Muscle layer of duodenum (tissue), 2 donors: Measurements from ENCODE around the gene GALK2.

Experiments used
- H3K27ac ChIP-seq: one replicate; pipeline ENCODE4 v1.7.0; 2013; ENCODE audit warnings: mild to moderate bottlenecking, low read length
- H3K27me3 ChIP-seq: one replicate; pipeline ENCODE4 v1.7.0; 2013; ENCODE audit warnings: low read depth, mild to moderate bottlenecking, control low read depth, low read length
- H3K36me3 ChIP-seq, 2 donors: one replicate each; pipeline ENCODE4 v1.7.0; 2013; ENCODE audit warnings: low read length in 2 of 2, control low read depth in 1 of 2, mild to moderate bottlenecking in 1 of 2; ENCODE audit not compliant: insufficient read depth in 2 of 2, control insufficient read depth in 1 of 2
- H3K4me1 ChIP-seq, 2 donors: one replicate each; pipeline ENCODE4 v1.7.0; 2013; ENCODE audit warnings: low read length in 2 of 2, mild to moderate bottlenecking in 2 of 2, control low read depth in 1 of 2, moderate library complexity in 1 of 2; ENCODE audit not compliant: insufficient read depth in 2 of 2, control insufficient read depth in 1 of 2
- H3K4me3 ChIP-seq, 2 donors: one replicate each; pipeline ENCODE4 v1.7.0; 2013; ENCODE audit warnings: low read length in 2 of 2, low read depth in 1 of 2, mild to moderate bottlenecking in 1 of 2
- H3K9me3 ChIP-seq, 2 donors: one replicate each; pipeline ENCODE4 v1.7.0; 2013; ENCODE audit warnings: low read length in 2 of 2, control low read depth in 1 of 2, mild to moderate bottlenecking in 1 of 2; ENCODE audit not compliant: control insufficient read depth in 1 of 2
- donor health status: healthy.

GALK2 gene

DNA sequence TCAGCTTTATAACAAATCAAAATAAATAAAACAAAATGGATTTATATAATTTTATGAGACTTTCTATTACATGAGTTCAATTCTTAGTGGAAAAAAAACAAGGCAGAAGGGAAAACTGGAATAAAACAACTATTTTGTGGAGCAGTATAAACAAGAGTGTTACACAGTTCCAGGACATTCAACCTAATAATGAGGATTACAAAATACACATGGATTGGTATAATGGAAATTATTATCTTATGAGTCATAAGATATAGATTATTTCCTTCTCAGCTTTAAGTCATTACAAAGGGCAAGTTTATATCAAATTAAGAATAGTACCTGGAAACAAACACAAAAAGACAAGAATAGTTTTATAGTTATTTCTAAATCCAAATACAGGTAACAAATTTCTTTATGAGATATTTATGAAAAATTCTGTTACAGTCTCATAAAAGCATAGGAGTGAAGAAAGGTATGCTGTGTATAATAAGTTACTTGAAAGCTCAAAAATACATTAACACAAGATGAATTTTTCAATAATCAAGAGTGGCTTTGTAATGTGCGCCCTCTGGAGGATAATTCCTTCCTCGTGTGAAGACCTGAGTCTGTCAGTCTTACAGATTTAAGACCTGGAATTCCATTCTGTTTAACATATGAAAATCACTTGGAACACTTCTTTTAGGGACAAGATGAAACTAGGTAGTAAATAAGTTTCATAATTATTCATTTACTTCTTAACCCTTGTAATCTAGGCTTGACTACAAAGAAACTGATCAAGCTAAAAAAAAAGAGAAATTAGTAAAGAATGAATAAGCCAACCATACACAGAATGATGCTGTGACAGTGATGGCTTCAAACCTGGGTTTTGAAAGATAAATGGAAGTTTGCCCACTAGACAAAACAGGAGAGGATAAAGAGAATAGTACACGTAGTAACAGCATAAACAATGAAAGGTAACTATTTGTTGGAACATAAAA is 24.1 kb upstream of the GALK2 start:
- Histone ChIP-seq H3K27ac (no peak overlapping the region), H3K27me3 (no peaks in the 10 kb centered on the region), H3K4me3 (no peak overlapping the region), H3K36me3 (peaks cover 18 to 24% of the 10 kb centered on the region in 2 donors), H3K4me1 (peaks cover 5 to 11% of the 10 kb centered on the region in 2 donors), H3K9me3 (no peaks in the 10 kb centered on the region)

DNA sequence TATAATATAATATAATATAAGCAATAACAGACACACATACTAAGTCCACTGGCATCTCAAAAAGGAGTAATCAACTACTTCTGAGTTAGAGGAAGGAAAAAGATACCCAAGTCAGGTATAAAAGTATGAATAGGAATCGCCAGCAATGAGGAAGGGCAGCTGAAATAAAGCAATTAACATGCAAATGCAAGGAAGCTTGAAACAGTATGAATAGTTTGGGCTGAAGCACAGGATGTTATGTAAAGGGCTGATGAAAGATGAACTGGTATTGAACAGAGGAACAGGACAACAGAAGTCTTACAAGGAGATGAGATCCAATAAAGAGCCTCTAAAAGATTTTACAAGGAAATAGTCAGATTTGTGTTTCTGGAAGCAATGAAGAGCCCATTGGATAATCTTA is 21.7 kb upstream of the GALK2 start:
- Histone ChIP-seq H3K4me3 (no peak overlapping the region), H3K4me1 (peaks cover 5 to 17% of the 10 kb centered on the region in 2 donors), H3K27ac (no peak overlapping the region), H3K27me3 (no peaks in the 10 kb centered on the region), H3K36me3 (peaks cover 6% of the 10 kb centered on the region in 2 donors), H3K9me3 (no peaks in the 10 kb centered on the region)

DNA sequence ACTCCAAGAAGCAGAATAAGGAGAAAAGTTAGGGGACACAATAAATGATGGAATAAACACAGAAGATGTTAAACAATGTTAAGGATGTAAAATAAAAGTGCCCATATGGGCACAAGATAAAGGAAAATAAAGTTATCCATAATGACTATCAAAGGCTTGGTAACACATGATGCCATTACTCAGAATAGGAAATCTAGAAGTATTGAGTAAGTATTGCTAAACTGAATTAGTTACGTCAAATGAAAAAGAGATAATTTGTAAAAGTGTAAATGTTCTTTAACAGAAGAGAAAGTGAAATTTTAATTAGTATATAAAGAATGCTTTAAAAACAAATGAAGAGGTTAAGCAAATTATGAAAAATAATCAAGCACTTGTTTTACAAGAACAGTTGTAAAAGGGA is 21.3 kb upstream of the GALK2 start:
- Histone ChIP-seq H3K27me3 (no peaks in the 10 kb centered on the region), H3K36me3 (peaks cover 1 to 4% of the 10 kb centered on the region in 2 donors), H3K9me3 (no peaks in the 10 kb centered on the region), H3K4me3 (no peak overlapping the region), H3K4me1 (peaks cover 5 to 21% of the 10 kb centered on the region in 2 donors), H3K27ac (no peak overlapping the region)

DNA sequence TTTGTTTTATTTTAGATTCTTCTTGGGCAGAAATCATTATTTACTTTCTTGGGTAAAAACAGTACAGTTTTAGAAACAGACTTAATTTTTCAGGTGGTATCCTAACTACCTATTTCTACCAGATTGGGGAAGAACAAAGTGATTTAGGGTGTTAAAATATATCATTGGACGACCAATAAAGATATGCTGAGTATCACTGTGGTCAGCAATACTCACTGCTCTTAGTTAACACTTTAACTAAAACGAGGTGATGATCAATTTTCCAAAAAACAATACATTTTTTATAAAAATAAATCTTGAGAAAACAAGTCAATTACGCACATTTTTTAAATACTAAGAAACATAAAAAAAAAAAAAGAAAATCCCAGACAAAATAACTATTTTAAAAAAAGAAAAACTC is 18.2 kb upstream of the GALK2 start:
- Histone ChIP-seq H3K36me3 (peaks cover 0 to 14% of the 10 kb centered on the region in 2 donors), H3K4me1 (peaks cover 5 to 30% of the 10 kb centered on the region in 2 donors), H3K27me3 (no peaks in the 10 kb centered on the region), H3K4me3 (no peak overlapping the region), H3K27ac (no peak overlapping the region), H3K9me3 (no peaks in the 10 kb centered on the region)

DNA sequence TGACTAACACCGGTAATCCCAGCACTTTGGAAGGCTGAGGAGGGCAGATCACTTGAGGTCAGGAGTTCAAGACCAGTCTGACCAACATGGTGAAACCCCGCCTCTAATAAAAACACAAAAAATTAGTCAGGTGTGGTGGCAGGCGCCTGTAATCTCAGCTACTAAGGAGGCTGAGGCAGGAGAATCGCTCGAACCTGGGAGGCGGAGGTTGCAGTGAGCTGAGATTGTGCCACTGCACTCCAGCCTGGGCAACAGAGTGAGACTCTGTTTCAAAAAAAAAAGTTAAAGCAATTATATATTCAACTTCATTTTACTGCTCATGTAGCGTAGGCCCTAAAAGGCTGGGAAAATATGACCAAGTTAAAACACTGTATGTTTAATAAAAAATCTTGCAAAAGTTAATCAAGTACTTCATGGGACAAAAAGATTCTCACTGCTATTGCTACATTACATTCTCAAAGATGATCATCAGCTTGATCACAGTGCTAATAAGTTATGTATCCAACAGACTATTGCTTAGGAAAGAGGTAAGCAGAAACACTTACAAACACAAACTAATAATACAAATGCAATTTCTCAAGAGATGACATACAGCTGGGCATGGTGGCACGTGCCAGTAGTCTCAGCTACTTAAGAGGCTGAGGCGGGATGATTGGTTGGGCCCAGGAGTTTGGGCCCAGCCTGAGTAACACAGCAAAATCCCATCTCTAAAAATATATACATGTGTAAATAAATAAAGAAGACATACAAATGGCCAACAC is 17.3 kb upstream of the GALK2 start:
- no peak overlapping the region for H3K4me3 ChIP-seq

DNA sequence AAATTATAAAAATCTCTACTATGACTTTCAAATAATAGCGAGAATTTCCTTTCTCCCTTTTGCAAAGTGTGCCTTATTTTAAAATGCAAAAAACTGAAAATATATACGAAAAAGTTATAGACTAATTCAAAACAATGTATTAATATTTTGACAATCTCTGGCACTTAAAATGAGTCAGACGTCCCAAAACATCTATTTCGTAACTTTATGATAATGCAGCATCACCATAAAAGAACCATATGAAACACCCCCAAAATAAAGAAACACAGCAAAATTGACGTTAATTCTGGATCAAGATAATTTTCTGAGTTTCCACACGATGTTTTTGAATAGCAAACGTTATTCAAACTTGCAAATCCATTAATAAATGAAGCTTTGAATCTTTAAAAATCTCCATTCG is 15.7 kb upstream of the GALK2 start:
- H3K9me3 ChIP-seq, result no peaks in the 10 kb centered on the region
- peak overlapping the region; percentile 89 to 99 for H3K4me3 ChIP-seq
- H3K27me3 ChIP-seq, result no peaks in the 10 kb centered on the region
- H3K4me1 ChIP-seq, result peaks cover 0 to 27% of the 10 kb centered on the region in 2 donors
- H3K27ac ChIP-seq, result peak overlapping the region; percentile 92
- H3K36me3 ChIP-seq, result peaks cover 0 to 14% of the 10 kb centered on the region in 2 donors

More for the DNA sequence above, 17.3 kb upstream of the GALK2 start:
- Histone ChIP-seq H3K36me3 (peaks cover 0 to 14% of the 10 kb centered on the region in 2 donors), H3K27me3 (no peaks in the 10 kb centered on the region), H3K27ac (no peak overlapping the region), H3K9me3 (no peaks in the 10 kb centered on the region), H3K4me1 (peaks cover 5 to 29% of the 10 kb centered on the region in 2 donors)

DNA sequence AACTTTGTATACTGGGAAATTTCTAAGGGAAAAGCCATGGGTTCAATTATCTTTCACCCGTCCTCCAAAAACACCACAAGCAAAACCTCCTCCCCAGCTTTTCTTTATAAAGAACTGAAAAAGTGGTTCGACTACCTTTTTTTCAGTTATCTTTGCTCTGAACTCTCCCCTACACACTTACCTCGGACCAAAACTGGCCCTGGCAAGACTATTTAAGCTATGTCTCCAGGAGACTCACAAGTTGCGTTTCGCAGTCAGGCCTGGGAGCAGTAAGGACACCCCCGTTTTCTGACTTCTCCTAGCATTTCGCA is 15.3 kb upstream of the GALK2 start:
- Histone ChIP-seq H3K9me3 (no peaks in the 10 kb centered on the region), H3K27me3 (no peaks in the 10 kb centered on the region), H3K4me3 (peak overlapping the region; percentile 89 to 99), H3K36me3 (peaks cover 0 to 14% of the 10 kb centered on the region in 2 donors), H3K27ac (peak overlapping the region; percentile 92), H3K4me1 (peaks cover 0 to 27% of the 10 kb centered on the region in 2 donors)

DNA sequence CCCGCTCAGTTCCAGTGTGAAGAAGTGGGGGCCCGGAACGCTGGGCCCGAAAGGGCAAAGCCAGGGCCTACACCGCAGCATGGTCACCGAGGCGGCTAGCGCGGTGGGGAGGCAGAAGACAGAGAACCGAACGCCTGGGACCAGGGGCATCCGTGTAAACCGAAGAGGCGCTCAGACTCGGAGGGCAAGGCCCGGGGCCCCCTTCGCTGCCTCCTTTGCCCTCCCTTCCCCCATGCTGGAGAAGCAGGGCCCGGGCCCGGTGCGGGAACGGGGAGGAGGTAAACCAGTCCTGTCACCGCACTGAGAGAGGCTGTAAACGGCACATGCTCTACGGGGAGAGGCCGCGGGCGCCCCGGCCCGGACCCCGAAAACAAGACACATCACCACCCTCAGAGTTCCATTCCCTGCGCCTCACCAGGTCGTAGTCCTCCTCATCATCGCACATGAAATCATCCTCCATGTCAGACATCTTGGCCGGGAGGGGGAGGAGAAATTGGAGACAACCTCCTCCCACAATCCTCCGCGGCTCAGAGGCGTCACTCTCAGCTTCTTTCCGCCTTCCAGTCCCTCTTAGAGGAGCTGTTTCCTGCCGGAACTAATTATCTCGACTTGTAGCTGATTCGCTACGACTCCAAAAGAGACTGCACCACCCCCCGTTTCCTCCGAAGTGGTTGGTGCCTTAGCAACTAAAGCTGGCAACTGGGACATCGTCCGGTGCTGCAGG is 14.8 kb upstream of the GALK2 start, which contains the start of gene COPS2:
TSS of gene COPS2 (minus strand) at position 490 of the 724 bp plus-strand sequence. CDS start at position 469, 21 bp downstream.
- peak within 1 kb of the TSS; percentile 89 to 99 for H3K4me3 ChIP-seq
- H3K4me1 ChIP-seq, result peaks cover 0 to 27% of the 10 kb centered on the region in 2 donors
- peak within 1 kb of the TSS; percentile 92 for H3K27ac ChIP-seq

DNA sequence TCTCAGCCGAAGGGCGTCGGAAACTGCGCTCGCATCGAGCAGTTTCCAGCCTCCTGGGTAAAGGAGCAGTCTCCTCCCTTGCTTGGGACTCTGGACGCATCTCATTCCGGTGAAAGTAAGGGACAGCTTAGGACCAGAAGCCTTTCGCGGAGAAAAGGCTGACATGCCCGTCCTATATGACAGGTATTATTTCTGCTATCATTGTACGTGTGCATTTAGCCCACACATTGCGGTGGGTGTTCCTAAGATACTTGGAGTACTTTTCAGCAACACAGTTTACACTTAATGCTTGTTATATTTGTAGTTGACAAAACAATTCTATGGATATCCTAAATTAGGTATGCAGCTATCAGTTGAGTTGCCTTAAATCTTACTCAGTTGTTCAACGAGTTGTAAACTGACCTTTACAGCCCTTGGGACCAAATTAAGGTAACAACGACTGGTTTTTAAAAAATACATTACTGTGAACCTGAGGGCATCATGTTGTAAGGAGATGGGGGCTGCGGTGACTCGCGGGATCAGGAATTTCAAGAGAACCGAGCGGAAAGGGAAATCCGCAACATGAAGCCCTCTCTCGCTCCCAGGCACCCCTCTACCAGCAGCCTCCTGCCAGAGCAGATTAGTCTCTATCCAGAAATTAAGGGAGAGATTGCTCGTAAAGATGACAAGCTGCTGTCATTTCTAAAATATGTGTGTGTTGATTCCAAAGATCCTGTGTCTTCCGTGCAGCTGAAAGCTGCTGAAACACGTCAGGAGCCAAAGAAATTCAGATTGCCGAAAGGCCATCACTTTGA is 14.0 kb upstream of the GALK2 start:
- peak overlapping the region; percentile 92 for H3K27ac ChIP-seq
- H3K36me3 ChIP-seq, result peaks cover 0 to 14% of the 10 kb centered on the region in 2 donors
- H3K27me3 ChIP-seq, result no peaks in the 10 kb centered on the region
- H3K4me1 ChIP-seq, result peaks cover 0 to 27% of the 10 kb centered on the region in 2 donors
- H3K4me3 ChIP-seq, result peak overlapping the region; percentile 89 to 99
- H3K9me3 ChIP-seq, result no peaks in the 10 kb centered on the region

More for the DNA sequence above, 14.8 kb upstream of the GALK2 start, which contains the start of gene COPS2:
- no peaks in the 10 kb centered on the region for H3K27me3 ChIP-seq
- peaks cover 0 to 14% of the 10 kb centered on the region in 2 donors for H3K36me3 ChIP-seq
- no peaks in the 10 kb centered on the region for H3K9me3 ChIP-seq

DNA sequence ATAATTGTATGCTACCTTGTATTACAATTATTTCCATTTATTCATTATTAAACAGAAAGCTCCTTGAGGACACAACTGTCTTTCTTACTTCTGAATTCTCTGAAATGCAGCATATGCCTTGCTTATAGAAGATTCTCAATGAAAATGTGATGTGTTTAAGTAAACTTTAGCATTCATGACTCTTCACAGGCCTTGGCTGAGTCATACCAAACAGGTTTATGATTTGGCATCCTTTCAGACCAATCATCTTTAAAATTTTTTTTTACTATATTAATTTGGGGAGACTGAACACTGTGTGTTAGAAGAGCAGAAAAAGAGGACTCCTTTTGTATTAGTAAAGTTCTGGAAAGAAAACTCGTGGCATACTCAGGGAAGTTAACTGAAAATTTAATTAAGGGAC is 6.4 kb upstream of the GALK2 start:
- no peak overlapping the region for H3K27ac ChIP-seq
- H3K4me3 ChIP-seq, result no peak overlapping the region
- no peaks in the 10 kb centered on the region for H3K27me3 ChIP-seq
- no peaks in the 10 kb centered on the region for H3K4me1 ChIP-seq
- H3K36me3 ChIP-seq, result peaks cover 0 to 15% of the 10 kb centered on the region in 2 donors
- H3K9me3 ChIP-seq, result no peaks in the 10 kb centered on the region
